ENCODE data around the gene TP53I3.
"Not testable (repeated sequence)": the region's sequence is repeated elsewhere in the genome, so short reads cannot be mapped to it uniquely, and the experiment has no call there.

TP53I3 gene

GRCh38 chr2:24051833-24052232, 32.8 kb downstream of the TP53I3 start:
- DNase-seq: no peak

GRCh38 chr2:24050041-24050979, 34.3 kb downstream of the TP53I3 start:
- peak; percentile 23 for DNase-seq

GRCh38 chr2:24049485-24050021, 35.1 kb downstream of the TP53I3 start, which contains the start of gene FKBP1B:
Gene FKBP1B (plus strand): TSS chr2:24049741. CDS start chr2:24049850, 109 bp downstream.
- DNase-seq: peak; percentile 57

- no peak for DNase-seq
These were observed 35.7 kb downstream of the TP53I3 start for GRCh38 chr2:24048769-24049484.

- DNase-seq: no peak
These were observed 37.0 kb downstream of the TP53I3 start for GRCh38 chr2:24047703-24048033.

GRCh38 chr2:24046930-24047702, 37.5 kb downstream of the TP53I3 start, which contains the start of gene WDCP:
Gene WDCP (minus strand): TSS chr2:24047391. CDS start chr2:24039494, 7,897 bp downstream.
- DNase-seq: peak; percentile 91

- DNase-seq: no peak
These were observed 38.1 kb downstream of the TP53I3 start for GRCh38 chr2:24046599-24046929.

GRCh38 chr2:24045511-24046508, 38.8 kb downstream of the TP53I3 start:
- DNase-seq: no peak

GRCh38 chr2:24043133-24043532, 41.5 kb downstream of the TP53I3 start:
- DNase-seq: not testable (repeated sequence)

GRCh38 chr2:24040511-24040910, 44.1 kb downstream of the TP53I3 start:
- no peak for DNase-seq

- DNase-seq: no peak
These were observed 45.7 kb downstream of the TP53I3 start for GRCh38 chr2:24038786-24039499.

All from CD4-positive, alpha-beta T cell treated with Interleukin-17A for 4 hours (primary cell).